HG03342 (cell line): Measurements from ENCODE around the gene MBNL2.

Experiments used
- ATAC-seq: cut with Tn5 transposase; IDR thresholded peaks from one replicate; pipeline ENCODE4 v1.9.1; 2021; ENCODE audit warnings: mild to moderate bottlenecking, moderate library complexity; ENCODE audit not compliant: unreplicated experiment

MBNL2 gene

GRCh38 chr13:97321616-97322321, 99.6 kb downstream of the MBNL2 start:
- no peak for ATAC-seq

GRCh38 chr13:97322740-97323342, 100.7 kb downstream of the MBNL2 start:
- ATAC-seq: no peak

- no peak for ATAC-seq
Measured at GRCh38 chr13:97324115-97324514, 102.0 kb downstream of the MBNL2 start.

GRCh38 chr13:97325738-97326137, 103.6 kb downstream of the MBNL2 start:
- no peak for ATAC-seq

- no peak for ATAC-seq
Measured at GRCh38 chr13:97327086-97327485, 105.0 kb downstream of the MBNL2 start.

- ATAC-seq: no peak
Measured at GRCh38 chr13:97327506-97328221, 105.5 kb downstream of the MBNL2 start.

GRCh38 chr13:97328222-97328790, 106.2 kb downstream of the MBNL2 start:
- ATAC-seq: no peak

GRCh38 chr13:97329331-97329730, 107.2 kb downstream of the MBNL2 start:
- ATAC-seq: no peak

- no peak for ATAC-seq
Measured at GRCh38 chr13:97330448-97330847, 108.3 kb downstream of the MBNL2 start.

GRCh38 chr13:97332742-97333141, 110.6 kb downstream of the MBNL2 start:
- ATAC-seq: no peak

GRCh38 chr13:97333983-97334382, 111.8 kb downstream of the MBNL2 start:
- ATAC-seq: no peak

GRCh38 chr13:97334690-97335089, 112.6 kb downstream of the MBNL2 start:
- ATAC-seq: no peak

GRCh38 chr13:97335488-97336134, 113.5 kb downstream of the MBNL2 start:
- ATAC-seq: no peak

GRCh38 chr13:97337985-97338499, 115.9 kb downstream of the MBNL2 start:
- ATAC-seq: no peak

- no peak for ATAC-seq
Measured at GRCh38 chr13:97338571-97338970, 116.4 kb downstream of the MBNL2 start.

- no peak for ATAC-seq
Measured at GRCh38 chr13:97339019-97339987, 117.2 kb downstream of the MBNL2 start.

GRCh38 chr13:97339988-97340749, 118.0 kb downstream of the MBNL2 start:
- ATAC-seq: no peak

GRCh38 chr13:97341135-97341534, 119.0 kb downstream of the MBNL2 start:
- ATAC-seq: no peak

GRCh38 chr13:97342136-97342535, 120.0 kb downstream of the MBNL2 start:
- no peak for ATAC-seq
